Astrocyte of the hippocampus (primary cell): ENCODE measurements around the gene SPTSSB.

Experiments used
- DNase-seq: peaks from one replicate; pipeline ENCODE4 v3.0.0; 2011; ENCODE audit warnings: low read depth, low spot score

Gene SPTSSB

DNA sequence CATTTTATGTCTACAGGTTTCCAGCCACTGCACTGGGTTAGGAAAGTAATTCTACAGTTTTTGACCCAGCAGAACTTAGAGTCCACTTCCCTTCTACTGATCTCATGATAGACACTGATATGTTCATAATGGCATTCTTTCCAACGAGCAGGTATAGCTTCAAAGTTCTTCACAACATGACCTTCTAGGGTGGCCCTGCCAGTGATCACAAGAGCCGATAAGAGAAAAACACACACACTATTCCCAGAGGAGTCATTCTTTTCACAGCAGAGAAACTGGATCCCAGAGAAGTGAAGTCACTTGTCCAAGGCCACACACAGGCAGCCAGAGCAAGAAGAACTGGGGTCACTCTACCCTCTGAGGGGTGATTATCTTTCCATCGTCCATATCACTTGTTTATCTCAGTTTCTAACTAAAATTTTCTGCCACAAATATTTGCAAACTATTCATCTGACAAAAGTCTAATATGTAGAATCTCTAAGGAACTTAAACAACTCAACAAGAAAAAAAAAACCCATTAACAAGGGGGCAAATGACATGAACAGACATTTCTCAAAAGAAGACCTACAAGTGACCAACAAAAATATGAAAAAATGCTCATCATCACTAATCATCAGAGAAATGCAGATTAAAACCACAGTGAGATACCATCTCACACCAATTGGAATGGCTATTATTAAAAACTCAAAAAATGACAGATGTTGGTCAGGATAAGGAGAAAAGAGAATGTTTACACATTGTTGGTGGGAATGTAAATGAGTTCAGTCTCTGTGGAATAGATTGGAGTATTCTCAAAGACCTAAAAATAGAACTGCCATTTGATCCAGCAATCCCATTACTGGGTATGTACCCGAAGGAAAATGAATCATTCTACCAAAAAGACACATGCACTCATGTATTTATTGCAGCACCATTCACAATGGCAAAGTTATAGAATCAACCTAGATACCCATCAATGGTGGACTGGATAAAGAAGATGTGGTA is 31.5 kb downstream of the SPTSSB start:
- peak; percentile 24 for DNase-seq

DNA sequence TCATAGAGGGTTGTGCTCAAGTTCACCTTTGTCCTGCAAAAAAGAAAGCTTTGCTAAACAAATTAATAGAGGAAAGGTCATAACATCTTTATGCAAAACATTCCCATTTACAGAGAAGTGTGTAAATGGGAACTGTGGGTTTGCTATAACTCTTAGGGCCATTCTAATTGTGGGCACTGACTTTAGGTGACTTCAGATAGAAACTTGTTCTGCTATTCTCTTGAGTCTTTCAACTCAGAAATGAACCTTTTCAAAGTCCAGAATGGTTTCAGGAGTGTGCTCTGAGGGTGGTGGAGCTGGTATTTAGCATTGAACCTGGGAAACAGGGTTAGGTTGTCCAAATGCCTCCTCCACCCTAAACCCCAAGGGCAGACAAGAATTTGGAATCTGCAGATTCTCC is 34.0 kb downstream of the SPTSSB start:
- no peak for DNase-seq

DNA sequence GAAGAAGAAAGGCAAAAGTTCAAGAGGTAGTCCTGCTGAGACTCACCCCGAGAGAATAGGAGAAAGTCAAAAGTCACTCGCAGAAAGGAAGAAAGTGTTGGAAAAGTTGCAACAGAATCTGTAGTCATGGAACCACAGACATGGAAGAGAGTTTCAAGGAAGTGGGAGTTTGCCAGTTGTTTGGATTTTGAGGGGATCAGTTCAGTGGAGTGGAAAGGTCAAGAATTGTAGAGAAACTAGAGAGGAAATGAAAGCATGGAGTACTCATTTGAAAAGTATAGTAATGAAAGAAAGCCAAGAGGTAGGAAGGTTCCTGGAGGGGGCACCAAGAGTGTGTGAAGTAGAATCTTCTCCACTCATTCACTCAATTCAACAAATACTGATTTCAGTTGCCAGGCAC is 34.7 kb downstream of the SPTSSB start:
- DNase-seq = no peak

DNA sequence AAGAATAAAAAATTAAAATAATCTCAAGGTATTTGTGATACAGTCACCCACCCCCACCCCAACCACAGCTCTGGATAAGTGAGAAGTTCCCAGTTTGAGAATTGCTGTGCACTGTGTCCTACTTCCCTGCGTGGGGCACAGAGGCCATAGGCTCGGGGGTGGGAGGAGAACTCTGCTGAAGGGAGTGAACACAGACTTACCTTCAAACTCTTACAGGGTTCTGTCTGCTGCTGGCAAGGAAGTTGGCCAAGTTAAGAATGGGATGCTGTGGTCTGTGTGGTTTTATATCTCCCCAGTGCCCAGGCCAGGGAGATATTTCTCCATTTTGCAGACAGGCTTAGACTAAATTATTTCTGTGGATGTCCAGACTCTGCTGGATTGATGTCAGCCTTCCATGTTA is 37.6 kb downstream of the SPTSSB start:
- DNase-seq = no peak

DNA sequence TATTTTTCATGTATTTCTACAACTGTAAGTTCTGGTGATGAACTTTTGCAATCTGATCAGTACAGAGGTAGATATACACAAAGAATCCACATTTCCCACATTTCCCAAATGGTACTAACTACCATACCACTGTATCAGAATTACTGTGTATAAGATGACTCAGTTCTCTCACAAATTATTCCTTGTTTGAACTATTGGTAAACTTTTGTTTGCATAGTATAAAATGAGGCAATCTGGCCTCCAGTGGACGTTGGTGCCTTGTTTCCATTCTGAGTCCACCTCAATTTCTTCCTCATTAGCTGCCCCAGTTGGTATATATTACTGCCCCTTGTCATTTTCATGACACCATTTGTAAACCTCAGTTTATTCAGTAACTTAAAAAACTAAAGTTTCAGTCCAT is 38.5 kb downstream of the SPTSSB start:
- DNase-seq = no peak

DNA sequence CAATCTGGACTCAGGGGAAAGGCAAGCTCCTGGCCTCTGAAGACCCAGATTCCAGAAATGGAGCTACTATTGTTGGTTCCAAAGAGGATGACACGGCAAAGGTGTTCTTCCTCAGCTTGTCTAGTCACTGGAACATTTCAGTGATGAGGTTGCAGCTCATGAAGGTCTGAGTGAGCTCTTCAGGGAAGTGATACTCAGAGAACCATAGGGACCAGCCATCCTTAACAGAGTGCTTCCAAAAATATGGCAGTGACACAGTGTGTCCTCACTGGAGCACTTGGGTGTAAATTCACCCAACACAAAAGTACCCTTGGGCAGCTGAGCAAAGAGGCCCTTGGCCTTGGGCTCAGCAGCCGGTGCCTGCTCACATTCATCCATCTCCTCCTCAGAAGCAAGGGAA is 46.3 kb downstream of the SPTSSB start:
- no peak for DNase-seq

DNA sequence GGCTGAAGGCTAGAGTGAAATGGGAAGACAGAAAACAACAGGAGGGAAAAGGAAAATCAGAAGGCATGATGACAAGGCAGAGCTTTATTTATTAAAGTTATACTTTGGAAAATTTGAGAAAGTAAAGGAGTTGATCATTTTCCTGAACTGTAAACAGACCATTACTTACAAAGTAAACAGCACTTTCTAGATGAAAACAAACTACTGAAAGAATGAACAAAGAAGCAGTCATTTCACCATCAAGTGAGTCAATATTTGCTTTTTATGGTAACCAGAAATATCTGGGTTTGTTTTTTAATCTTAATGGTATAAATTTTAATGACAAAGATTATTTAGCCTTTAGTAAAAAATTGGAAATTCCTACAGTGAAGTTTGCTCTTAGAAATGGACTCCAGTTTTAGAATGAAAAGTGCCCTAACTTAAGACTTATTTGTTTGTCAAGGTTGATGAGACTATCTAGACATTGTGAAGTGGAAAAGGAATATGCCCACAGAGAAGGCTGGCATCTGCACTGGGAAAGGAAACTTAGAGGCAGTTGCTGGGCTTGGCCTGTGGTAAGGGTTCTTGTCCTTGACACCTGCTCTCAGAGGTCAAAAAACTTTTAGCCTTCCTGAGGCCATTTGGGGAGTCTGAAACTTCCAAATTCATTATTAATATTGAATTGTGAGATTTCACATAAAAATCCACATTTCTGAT is 47.2 kb downstream of the SPTSSB start:
- DNase-seq = no peak

DNA sequence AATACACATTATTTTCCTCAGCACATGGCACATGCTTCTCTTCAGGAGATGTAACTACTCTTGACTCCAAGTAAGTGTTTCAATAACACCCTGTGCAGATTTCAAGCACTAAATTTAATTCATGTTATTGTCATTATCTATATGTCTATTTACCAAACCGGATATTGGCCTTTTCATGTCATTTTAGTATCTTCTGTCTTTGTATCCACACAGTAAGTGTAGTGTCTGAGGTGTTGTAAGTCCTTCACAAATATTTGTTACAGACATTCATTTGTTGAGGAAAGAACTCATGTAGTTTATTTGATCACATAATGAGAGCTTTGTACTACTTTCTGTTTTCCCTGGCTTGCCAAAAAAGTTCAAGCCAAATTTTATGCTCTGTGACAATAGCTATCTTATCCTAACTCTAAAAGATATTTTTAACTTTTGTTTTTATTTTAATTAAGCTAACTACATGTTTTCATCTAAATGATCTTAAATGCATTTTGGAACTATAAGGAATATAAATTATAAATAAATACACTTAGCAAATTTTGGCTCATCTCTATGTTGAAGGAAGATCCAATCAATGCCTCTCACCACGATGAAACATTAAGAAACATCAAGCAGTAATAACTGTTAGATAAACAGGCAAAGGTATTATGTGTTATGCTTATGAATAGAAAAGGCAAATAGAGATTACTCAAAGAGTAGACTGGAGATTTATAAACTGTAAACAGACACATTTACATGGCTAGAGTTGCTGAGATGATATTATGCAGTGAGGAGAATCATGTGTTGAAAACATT is 48.3 kb downstream of the SPTSSB start:
- DNase-seq = no peak

DNA sequence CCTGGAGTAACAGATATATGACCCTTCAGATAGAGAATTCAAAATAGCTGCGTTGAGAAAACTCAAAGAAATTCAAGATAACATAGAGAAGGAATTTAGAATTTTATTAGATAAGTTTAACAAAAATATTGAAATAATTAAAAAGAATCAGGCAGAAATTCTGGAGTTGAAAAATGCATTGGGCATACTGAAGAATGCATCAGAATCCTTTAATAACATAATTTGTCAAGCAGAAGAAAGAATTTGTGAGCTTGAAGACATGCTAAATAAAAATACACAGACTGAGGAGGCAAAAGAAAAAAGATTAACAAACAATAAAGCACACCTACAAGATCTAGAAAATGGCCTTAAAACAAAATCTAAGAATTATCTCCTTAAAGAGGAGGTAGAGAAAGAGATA is 50.5 kb downstream of the SPTSSB start:
- DNase-seq = no peak

DNA sequence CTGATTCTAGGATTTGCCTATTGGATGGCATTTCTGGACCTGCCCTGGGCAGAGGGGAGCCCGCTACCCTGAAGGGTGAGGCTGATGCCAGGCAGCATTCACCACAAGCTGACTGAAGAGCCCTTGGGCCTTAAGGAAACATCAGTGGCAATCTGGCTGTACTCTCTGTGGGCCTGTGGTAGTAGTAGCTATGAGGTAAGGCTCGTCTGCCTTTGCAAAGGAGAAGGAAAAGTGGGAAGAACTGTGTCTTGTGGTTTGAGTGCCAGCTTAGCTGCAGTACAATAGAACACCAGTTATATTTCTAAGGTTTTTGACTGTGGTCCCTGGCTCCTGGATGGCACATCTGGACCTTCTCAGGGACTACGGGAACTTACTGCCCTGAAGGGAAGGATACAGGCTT is 51.5 kb downstream of the SPTSSB start:
- DNase-seq = no peak

DNA sequence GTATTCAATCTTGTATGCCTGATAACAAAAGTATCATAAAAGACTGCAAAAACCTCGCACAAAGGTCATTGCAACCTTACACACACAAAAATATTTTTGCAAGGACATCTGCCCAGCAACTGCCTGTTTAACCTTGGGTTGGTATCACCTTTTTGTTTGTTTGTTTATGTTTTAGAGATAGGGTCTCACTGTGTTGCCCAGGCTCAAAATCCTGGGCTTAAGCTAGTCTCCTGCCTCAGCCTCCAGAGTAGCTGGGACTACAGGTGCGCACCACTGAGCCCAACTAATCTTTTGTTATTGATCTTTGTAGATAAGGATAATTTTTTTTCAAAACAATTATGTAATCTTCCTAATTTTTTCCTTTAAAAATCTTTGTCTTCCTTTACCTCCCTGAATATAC is 54.2 kb downstream of the SPTSSB start:
- no peak for DNase-seq

DNA sequence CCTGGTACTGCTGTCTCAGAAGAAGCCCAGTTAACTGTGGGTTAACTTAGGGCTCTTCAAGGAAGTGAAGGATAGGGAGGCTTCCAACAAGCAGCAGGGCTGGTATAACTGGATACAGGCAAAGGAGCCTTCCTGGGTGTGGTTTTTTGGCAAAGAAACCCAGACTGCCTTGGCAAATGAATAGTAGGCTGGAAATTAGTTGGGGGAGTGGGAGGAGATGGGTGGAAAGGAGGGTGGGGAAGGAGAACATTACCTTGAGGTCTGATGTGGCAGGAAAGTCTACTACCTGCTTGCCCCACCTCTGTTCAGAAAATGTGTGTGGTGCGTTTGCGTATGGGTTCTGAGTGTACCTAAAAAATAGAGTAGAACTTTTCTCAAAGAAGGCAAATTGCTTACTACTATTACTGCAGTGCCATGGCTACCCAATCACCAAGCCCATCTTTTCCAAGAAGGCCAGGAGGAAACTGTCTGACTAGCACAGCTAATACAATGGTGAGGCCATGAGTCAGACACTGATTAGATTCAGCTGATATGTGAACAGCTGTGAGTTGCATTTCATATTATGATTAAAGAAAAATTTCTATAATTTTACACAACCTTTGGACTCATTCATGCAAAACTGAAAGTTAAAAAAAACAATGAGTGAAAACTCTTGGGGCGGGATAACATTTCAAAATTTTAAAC is 55.2 kb downstream of the SPTSSB start:
- peak; percentile 11 for DNase-seq

DNA sequence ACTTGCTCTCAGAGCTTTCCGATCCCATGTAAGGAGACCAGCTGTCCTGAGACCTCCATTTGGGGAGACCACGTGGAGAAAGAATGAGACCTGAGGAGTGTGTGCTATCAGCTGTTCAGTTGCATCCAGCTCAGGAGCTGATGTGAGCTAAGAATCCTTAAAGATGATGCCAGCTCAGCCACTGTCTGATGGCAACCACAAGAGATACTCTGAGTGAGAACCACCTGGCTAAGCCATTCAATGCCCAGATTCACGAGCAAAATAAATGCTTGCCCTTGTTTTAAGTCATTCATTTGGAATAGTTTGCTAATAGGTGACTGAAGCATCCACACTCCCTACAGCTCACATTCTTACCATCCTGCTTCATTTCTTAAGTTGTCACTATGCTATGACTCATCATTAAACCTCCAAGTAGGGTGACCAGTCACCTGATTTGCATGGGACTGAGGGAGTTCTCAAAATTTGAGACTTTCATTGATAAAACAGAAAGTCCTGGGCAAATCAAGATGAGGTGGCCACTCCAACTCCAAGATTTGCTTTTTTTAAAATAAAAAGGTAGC is 56.4 kb downstream of the SPTSSB start:
- peak; percentile 43 for DNase-seq

DNA sequence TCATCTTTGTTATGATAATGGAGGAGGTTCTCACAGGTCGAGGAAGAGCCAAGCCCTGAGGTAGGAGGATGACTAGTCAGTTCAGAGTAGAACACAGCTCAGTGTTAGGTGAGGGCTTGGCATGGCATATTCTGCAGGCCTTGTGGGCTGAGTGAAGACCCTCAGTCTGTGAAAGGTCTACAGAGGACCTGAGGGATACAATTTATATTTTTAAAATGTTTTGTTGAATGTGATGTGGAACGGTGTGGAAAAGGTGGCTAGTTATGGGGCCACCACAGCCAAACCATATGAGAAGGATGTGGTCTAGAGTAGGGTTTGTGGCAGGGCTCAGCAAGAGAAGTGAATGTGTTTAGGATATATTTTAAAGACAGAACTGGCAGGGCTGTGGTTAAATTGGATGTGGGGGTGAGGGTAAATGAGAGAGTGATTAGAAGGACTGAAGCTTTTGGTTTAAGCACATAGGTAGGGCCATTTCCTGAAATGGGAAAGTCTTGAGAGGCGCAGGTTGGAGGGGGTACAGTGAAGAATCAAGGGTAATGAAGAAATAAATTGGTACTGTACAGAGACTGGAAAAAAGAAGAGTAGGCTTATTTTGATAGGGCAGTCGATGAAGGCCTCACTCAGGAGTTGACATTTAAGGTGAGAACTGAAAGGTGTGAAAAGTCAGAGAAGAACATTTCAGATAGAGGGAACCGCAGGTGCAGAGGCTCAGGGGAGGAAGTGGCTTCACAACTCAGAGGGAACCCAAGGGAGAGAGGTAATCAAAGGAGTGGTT is 60.5 kb downstream of the SPTSSB start:
- DNase-seq = no peak

DNA sequence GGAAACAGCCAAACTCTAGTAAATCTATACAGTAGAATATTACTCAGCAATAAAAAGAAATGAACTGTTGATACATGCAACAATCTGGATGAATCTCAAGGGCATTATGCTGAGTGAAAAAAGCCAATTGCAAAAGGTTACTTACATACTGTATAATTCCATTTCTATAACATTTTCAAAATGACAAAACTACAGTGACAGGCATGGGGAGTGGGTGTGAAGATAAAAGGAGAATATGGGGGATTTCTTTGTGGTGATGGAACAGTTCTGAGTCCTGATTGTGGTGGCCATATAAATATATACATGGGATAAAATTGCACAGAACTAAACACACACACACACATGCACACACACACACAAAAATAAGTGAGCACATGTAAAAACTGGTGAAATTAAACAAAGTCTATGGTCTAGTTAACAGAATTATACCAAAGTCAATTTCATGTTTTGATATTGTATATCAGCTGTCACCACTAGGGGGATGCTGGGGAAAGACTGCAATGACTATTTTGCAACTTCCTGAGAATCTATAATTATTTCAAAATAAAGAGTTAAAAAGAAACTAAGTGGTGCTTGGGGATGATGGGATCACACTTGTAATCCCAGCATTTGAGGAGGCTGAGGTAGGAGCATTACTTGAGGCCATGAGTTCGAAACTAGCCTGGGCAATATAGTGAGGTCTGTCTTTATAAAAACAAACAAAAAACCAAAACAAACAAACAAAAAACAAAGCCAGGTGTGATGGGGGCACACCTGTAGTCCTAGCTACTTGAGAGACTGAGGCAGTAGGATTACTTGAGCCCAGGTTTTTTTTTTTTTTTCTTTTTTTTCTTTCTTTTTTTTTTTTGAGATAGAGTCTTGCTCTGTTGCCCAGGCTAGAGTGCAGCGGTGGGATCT is 66.0 kb downstream of the SPTSSB start:
- peak; percentile 21 for DNase-seq

DNA sequence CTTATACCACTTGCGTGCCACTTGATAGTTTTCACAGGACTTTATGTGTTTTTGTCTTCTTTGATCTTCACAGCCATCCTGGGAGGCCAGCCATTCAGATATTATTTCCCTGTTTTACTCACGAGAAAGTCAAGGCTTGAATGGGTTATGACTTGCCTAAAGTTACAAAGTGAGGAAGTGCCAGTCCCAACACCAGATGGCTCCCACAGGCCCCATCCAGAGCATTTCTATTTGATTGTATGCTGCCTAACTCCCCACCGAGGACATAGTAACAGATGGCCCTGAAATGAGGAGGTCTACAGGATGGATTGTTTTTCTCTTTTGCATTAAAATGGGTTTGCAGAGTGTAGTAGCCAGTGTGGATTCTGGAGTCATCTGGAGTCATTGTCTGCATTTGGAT is 74.5 kb downstream of the SPTSSB start:
- DNase-seq = no peak

DNA sequence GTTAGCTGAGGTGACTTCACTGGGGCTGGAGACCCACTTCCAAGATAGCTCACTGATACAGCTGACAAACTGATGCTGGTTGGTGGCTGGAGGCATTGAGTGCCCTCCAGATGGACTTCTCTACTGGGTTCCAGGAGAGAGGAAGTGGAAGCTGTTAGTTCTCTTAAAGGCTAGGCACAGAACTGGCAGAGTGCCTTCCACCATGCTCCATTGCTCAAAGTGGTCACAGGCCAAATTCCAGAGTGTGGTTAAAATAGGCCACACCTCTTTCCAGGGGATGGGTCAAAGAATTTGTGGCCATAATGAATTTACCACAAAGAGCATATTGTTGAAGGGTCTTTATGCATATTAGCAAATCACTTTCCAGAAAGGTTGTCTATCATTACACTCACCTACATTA is 76.0 kb downstream of the SPTSSB start:
- DNase-seq = peak; percentile 83
